ENCODE measurements around the gene THSD4. TPM values are rescaled to one million over a fixed set of nuclear protein-coding genes. Genes with fewer than 3 reads are reported as not detected.

Gene THSD4
- total RNA-seq, 1 experiment from 2014 or later: 0.29 TPM

DNA sequence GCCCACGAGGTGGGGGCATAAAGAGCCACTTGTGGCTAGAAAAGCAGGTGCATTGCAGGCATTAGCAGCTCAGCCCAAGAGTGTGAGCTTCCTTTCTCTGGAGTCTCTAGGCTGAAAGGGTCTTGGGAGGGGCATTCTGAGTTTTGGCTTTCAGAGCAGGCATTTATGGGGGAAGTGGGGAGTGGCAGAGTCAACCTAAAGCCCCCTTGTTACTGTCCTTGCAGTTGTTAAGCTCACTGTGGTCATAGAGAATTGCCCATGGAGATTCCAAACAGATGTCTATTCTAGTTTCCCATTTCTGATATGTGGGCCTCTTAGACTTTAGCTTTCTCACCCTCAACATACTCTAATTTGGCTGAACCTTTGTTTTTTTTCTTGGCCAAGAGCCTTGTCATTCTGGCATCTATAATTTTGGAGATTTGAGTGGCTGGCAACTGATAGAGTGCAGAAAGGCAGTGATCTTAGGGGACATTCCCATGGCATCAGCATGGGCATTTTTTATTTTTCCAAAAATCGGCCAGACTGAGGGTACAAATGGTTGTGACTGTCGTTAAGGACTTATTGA, 217.9 kb downstream of the THSD4 start:
- no peak for DNase-seq
- intact Hi-C loops (cut with micrococcal nuclease; ENCODE audit: unreplicated experiment): no loop called here
- no peaks in the 10 kb centered on the region for H3K27me3 Mint-ChIP-seq (ENCODE audit: insufficient read depth, unreplicated experiment)
- BruUV-seq (replicated peaks): no TSS peak
- no peaks in the 10 kb centered on the region for H3K36me3 ChIP-seq (ENCODE audit: control insufficient read depth, insufficient read depth, low read length)
- H3K4me1 Mint-ChIP-seq (ENCODE audit: low read depth, unreplicated experiment): peaks cover 13% of the 10 kb centered on the region
- no peaks in the 10 kb centered on the region for H3K36me3 Mint-ChIP-seq (ENCODE audit: insufficient read depth, unreplicated experiment)
- H3K4me3 ChIP-seq (ENCODE audit: low read depth, low read length): no peak overlapping the region
- H3K27me3 ChIP-seq (replicated peaks; ENCODE audit: control insufficient read depth, insufficient read depth, low read length): no peaks in the 10 kb centered on the region; the same call in 1 of the 2 replicates
- no peaks in the 10 kb centered on the region for H3K9me3 ChIP-seq
- H3K4me3 Mint-ChIP-seq (ENCODE audit: unreplicated experiment): no peak overlapping the region
- no peak overlapping the region for H3K27ac Mint-ChIP-seq (ENCODE audit: unreplicated experiment)
- ChIA-PET POLR2A (no interaction called here), CTCF (no interaction called here)
- H3K9me3 Mint-ChIP-seq (ENCODE audit: unreplicated experiment): no peaks in the 10 kb centered on the region
- H3K4me1 ChIP-seq: peaks cover 15% of the 10 kb centered on the region
- TF ChIP-seq CTCF (IDR thresholded peaks at IDR 0.05; ENCODE audit: insufficient read depth in 1 of 2, low read depth in 1 of 2, low read length in 1 of 2, severe bottlenecking in 1 of 2, unreplicated experiment in 1 of 2): no peak

GRCh38 chr15:71333839-71334238, 218.6 kb downstream of the THSD4 start:
- Mint-ChIP-seq H3K4me1 (ENCODE audit: low read depth, unreplicated experiment) (peaks cover 20% of the 10 kb centered on the region), H3K9me3 (ENCODE audit: unreplicated experiment) (no peaks in the 10 kb centered on the region), H3K4me3 (ENCODE audit: unreplicated experiment) (no peak overlapping the region), H3K27ac (ENCODE audit: unreplicated experiment) (no peak overlapping the region), H3K36me3 (ENCODE audit: insufficient read depth, unreplicated experiment) (no peaks in the 10 kb centered on the region), H3K27me3 (ENCODE audit: insufficient read depth, unreplicated experiment) (no peaks in the 10 kb centered on the region)
- Histone ChIP-seq H3K4me1 (peaks cover 15% of the 10 kb centered on the region), H3K27me3 (replicated peaks; ENCODE audit: control insufficient read depth, insufficient read depth, low read length) (no peaks in the 10 kb centered on the region; the same call in 1 of the 2 replicates), H3K4me3 (ENCODE audit: low read depth, low read length) (no peak overlapping the region), H3K36me3 (ENCODE audit: control insufficient read depth, insufficient read depth, low read length) (no peaks in the 10 kb centered on the region), H3K9me3 (no peaks in the 10 kb centered on the region)
- ChIA-PET POLR2A (no interaction called here), CTCF (no interaction called here)
- TF ChIP-seq CTCF (IDR thresholded peaks at IDR 0.05; ENCODE audit: insufficient read depth in 1 of 2, low read depth in 1 of 2, low read length in 1 of 2, severe bottlenecking in 1 of 2, unreplicated experiment in 1 of 2): no peak
- no peak for DNase-seq
- intact Hi-C loops (cut with micrococcal nuclease; ENCODE audit: unreplicated experiment): no loop called here
- BruUV-seq (replicated peaks): no TSS peak

GRCh38 chr15:71334434-71334833, 219.2 kb downstream of the THSD4 start:
- Histone ChIP-seq H3K4me1 (peaks cover 15% of the 10 kb centered on the region), H3K36me3 (ENCODE audit: control insufficient read depth, insufficient read depth, low read length) (no peaks in the 10 kb centered on the region), H3K4me3 (ENCODE audit: low read depth, low read length) (no peak overlapping the region), H3K27me3 (replicated peaks; ENCODE audit: control insufficient read depth, insufficient read depth, low read length) (no peaks in the 10 kb centered on the region; the same call in 1 of the 2 replicates), H3K9me3 (no peaks in the 10 kb centered on the region)
- Mint-ChIP-seq H3K36me3 (ENCODE audit: insufficient read depth, unreplicated experiment) (no peaks in the 10 kb centered on the region), H3K4me3 (ENCODE audit: unreplicated experiment) (no peak overlapping the region), H3K27me3 (ENCODE audit: insufficient read depth, unreplicated experiment) (no peaks in the 10 kb centered on the region), H3K9me3 (ENCODE audit: unreplicated experiment) (no peaks in the 10 kb centered on the region), H3K4me1 (ENCODE audit: low read depth, unreplicated experiment) (peaks cover 26% of the 10 kb centered on the region), H3K27ac (ENCODE audit: unreplicated experiment) (no peak overlapping the region)
- TF ChIP-seq CTCF (IDR thresholded peaks at IDR 0.05; ENCODE audit: insufficient read depth in 1 of 2, low read depth in 1 of 2, low read length in 1 of 2, severe bottlenecking in 1 of 2, unreplicated experiment in 1 of 2): no peak
- intact Hi-C loops (cut with micrococcal nuclease; ENCODE audit: unreplicated experiment): no loop called here
- no peak for DNase-seq
- BruUV-seq (replicated peaks): no TSS peak
- CTCF ChIA-PET: no interaction called here
- POLR2A ChIA-PET: no interaction called here
